ENCODE results near the gene ARHGAP29. TPM values are rescaled to one million over a fixed set of nuclear protein-coding genes. Genes with fewer than 3 reads are reported as not detected.

The ARHGAP29 gene
- total and polyA plus RNA-seq, 12 donors: 5.3 to 16.7 (median 10.4) TPM

- peaks cover 12% of the 10 kb centered on the region for H3K27me3 ChIP-seq
- no peaks in the 10 kb centered on the region for H3K36me3 ChIP-seq (replicated peaks in 1 of 2)
- 88 to 94% (median 92%) methylated on average over 2 of the region's 2 CpGs for WGBS, 4 donors
- TF ChIP-seq POLR2A (IDR thresholded peaks at IDR 0.05) (no peak), CTCF (IDR thresholded peaks at IDR 0.05) (no peak)
- H3K9me3 ChIP-seq (replicated peaks in 1 of 3): no peaks in the 10 kb centered on the region
- H3K4me3 ChIP-seq: no peak overlapping the region
- intact Hi-C loops (cut with DNase I): no loop called here
- peaks cover 0 to 3% of the 10 kb centered on the region in 2 donors for H3K4me1 ChIP-seq (replicated peaks in 1 of 2)
- H3K27ac ChIP-seq: no peak overlapping the region
- no peak for DNase-seq
Observed at GRCh38 chr1:94194079-94194865, 43.1 kb downstream of the ARHGAP29 start.

GRCh38 chr1:94193128-94193527 lies 44.3 kb downstream of the ARHGAP29 start:
- H3K4me1 ChIP-seq (replicated peaks in 1 of 2): peaks cover 0 to 3% of the 10 kb centered on the region in 2 donors
- H3K4me3 ChIP-seq: no peak overlapping the region
- intact Hi-C loops (cut with DNase I): no loop called here
- 67 to 88% (median 76%) methylated on average over 1 of the region's 1 CpG for WGBS, 4 donors
- H3K9me3 ChIP-seq (replicated peaks in 1 of 3): no peaks in the 10 kb centered on the region
- DNase-seq: no peak
- H3K36me3 ChIP-seq (replicated peaks in 1 of 2): no peaks in the 10 kb centered on the region
- no peak overlapping the region for H3K27ac ChIP-seq
- TF ChIP-seq POLR2A (IDR thresholded peaks at IDR 0.05) (no peak), CTCF (IDR thresholded peaks at IDR 0.05) (no peak)
- H3K27me3 ChIP-seq: peaks cover 12% of the 10 kb centered on the region

- 36 to 68% (median 55%) methylated on average over 1 of the region's 1 CpG for WGBS, 4 donors
- intact Hi-C loops (cut with DNase I): no loop called here
- peaks cover 12% of the 10 kb centered on the region for H3K27me3 ChIP-seq
- no peaks in the 10 kb centered on the region for H3K9me3 ChIP-seq (replicated peaks in 1 of 3)
- TF ChIP-seq CTCF (IDR thresholded peaks at IDR 0.05): no peak
- TF ChIP-seq POLR2A (IDR thresholded peaks at IDR 0.05): no peak
- no peaks in the 10 kb centered on the region for H3K4me1 ChIP-seq (replicated peaks in 1 of 2)
- H3K36me3 ChIP-seq (replicated peaks in 1 of 2): no peaks in the 10 kb centered on the region
- DNase-seq: no peak
- no peak overlapping the region for H3K4me3 ChIP-seq
- no peak overlapping the region for H3K27ac ChIP-seq
Observed at GRCh38 chr1:94191216-94191615, 46.2 kb downstream of the ARHGAP29 start.

- Histone ChIP-seq H3K27ac (no peak overlapping the region), H3K36me3 (replicated peaks in 1 of 2) (no peaks in the 10 kb centered on the region), H3K27me3 (peaks cover 7% of the 10 kb centered on the region), H3K9me3 (replicated peaks in 1 of 3) (no peaks in the 10 kb centered on the region), H3K4me3 (no peak overlapping the region), H3K4me1 (replicated peaks in 1 of 2) (no peaks in the 10 kb centered on the region)
- no peak for DNase-seq
- intact Hi-C loops (cut with DNase I): no loop called here
- WGBS, 4 donors: 89 to 95% (median 91%) methylated on average over 3 of the region's 3 CpGs
- no peak for TF ChIP-seq POLR2A (IDR thresholded peaks at IDR 0.05)
- no peak for TF ChIP-seq CTCF (IDR thresholded peaks at IDR 0.05)
Observed at GRCh38 chr1:94186946-94187345, 50.4 kb downstream of the ARHGAP29 start.

Data from adrenal gland (tissue), 12 donors.